SU-DHL-6 (cell line): ENCODE results near the gene VPREB1.
"Not testable (repeated sequence)": the region's sequence is repeated elsewhere in the genome, so short reads cannot be mapped to it uniquely, and the experiment has no call there.

Experiments
- CTCF ChIP-seq: fragments of 200-600 bp; sonication (generic); IDR thresholded peaks from one replicate; pipeline ENCODE4 v1.5.1; 2017; ENCODE audit warnings: antibody characterized with exemption, mild to moderate bottlenecking, low read length, moderate library complexity; ENCODE audit not compliant: insufficient read depth, poor library complexity, severe bottlenecking
- EZH2phosphoT487 ChIP-seq: fragments of 200-600 bp; sonication (generic), shearing (Covaris generic); conservative IDR thresholded peaks from 2 replicates; pipeline ENCODE4 v1.6.1; 2018; ENCODE audit warnings: mild to moderate bottlenecking, antibody characterized with exemption, low read length, moderate library complexity, mixed read lengths

- TF ChIP-seq CTCF, EZH2phosphoT487: not testable (repeated sequence)
Observed at GRCh38 chr22:22291129-22291806, 46.7 kb downstream of the VPREB1 start.
